Activated T-cell treated with anti-CD3 and anti-CD28 coated beads for 24 hours (primary cell): ENCODE data around the gene DNM2.
"Not testable (repeated sequence)": the region's sequence is repeated elsewhere in the genome, so short reads cannot be mapped to it uniquely, and the experiment has no call there.

Experiments
- DNase-seq: peaks from one replicate; pipeline ENCODE4 v3.0.0-alpha.2; 2020; ENCODE audit warnings: low read depth

The DNM2 gene

DNA sequence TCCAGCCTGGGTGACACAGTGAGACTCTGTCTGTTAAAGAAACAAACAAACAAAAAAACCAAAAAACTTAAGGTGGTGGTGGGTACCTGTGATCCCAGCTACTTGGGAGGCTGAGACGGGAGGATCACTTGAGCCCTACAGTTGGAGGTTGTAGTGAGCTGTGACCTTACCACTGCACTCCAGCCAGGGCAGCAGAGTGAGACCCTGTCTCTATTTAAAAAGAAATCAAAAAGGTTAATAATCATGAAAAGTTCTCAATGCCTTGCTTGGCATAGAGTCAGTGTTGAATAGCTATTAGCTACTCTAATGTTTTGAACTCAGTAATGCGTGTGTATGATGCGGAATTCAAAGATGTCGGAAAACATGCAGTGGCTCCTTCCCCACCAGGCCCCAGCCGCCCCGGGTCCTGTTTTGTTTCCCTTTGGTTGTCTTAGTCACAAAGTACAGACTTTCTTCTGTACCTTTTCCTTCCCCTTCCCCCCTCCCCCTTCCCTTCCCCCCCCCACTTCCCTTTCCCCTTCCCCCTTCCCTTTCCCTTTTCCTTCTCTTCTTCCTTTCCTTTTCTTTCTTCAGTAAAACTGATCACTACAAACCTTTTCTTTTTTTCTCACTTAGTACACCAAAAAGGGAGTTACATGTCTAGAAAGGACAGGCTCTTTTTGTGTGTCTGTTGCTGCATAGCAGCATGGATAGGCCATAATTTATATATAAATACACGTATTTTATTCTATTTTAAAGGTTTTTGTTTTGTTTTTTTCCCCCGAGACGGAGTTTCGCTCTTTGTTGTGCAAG is 35.2 kb downstream of the DNM2 start:
- DNase-seq, result no peak

DNA sequence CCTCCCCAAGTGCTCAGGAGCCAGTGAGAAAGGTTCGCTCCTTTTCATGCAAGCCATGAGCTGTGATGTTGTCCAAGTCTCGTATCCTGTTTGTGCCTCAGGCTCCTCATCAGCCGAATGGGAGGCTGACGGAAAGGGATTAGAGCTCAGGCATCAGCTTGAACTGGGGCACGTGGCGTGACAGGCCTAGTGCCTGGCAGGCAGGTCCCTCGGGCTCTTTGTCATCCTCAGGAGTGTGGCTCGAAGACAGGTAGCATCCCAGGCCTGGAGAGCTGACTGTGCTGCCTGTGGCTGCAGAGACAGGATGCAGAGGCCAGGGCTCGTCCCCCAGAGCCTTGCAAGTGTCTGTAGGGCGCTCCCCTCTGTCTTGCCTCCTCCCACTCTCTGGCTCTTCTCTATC is 38.5 kb downstream of the DNM2 start:
- no peak for DNase-seq

DNA sequence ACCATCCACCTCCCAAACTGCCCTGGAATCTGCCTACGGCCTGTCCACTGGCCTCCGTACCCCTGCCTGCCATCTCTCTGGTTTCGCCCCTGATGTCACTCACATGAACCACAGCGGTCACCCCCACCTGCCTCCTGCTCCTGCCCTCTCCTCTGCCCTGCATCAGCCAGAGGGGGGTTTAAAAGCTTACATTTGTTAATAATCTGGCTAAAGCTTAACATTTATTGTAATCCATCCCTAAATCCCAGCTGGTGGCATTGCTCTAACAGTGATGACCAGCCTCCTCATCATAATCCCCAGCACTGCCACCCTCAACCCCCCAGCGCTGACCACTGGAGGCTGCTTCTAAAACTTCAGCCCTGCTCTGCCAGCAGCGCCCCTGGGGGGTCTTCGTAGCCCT is 38.9 kb downstream of the DNM2 start:
- DNase-seq, result no peak

DNA sequence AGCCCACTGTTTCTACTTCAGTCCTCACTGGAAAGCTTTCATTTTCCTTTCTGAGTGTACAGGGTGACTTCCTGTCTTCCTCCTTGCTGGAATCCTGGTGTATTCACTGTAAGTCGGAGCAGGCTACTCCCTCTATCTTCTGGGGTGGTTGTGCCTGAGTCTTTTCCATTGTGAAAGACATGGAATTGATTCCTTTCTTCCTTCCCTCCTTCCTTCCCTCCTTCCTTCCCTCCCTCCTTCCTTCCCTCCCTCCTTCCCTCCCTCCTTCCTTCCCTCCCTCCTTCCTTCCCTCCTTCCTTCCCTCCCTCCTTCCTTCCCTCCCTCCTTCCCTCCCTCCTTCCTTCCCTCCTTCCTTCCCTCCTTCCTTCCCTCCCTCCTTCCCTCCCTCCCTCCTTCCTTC is 40.2 kb downstream of the DNM2 start:
- DNase-seq, result not testable (repeated sequence)

DNA sequence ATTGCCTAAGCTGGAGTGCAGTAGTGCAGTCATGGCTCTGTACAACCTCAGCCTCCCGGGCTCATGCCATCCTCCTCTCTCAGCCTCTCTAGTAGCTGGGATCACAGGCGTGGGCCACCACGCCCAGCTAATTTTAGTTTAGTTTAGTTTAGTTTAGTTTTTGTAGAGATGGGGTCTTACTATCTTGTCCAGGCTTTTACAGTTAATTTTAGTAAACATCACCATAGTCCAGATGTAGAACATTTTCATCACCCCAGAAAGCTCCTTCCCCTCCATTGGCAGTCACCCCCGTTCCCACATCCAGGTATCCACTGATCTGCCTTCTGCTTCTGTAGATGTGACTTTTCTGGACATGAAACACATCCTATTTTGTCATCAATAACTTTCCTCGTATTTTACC is 41.1 kb downstream of the DNM2 start:
- no peak for DNase-seq

DNA sequence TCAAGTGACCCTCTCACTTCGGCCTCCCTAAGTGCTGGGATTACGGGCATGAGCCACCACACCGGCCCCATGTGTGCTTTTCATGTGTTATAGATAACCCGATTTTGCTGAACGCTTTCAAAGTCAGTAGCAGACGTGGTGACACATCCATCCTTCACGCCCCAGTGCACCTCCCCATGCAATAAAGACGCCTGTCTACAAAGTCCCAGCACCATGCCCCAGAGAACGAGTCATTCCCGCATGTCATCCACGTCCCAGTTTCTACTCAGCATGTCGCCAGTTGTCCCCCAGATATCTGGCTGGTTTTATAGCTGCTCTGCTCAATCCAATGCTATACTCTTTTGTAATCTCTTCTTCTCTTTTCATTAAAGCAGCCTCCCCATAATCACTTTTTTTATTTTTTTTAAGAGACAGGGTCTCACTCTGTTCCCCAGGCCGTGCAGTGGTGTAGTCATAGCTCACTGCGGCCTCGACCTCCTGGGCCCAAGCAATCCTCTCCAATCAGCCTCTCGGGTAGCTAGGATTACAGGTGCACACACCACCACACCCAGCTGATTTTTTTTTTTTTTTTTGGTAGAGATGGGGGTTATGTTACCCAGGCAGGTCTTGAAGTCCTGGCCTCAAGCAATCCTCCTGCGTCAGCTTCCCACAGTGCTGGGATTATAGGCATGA is 42.5 kb downstream of the DNM2 start:
- DNase-seq, result peak; percentile 25

DNA sequence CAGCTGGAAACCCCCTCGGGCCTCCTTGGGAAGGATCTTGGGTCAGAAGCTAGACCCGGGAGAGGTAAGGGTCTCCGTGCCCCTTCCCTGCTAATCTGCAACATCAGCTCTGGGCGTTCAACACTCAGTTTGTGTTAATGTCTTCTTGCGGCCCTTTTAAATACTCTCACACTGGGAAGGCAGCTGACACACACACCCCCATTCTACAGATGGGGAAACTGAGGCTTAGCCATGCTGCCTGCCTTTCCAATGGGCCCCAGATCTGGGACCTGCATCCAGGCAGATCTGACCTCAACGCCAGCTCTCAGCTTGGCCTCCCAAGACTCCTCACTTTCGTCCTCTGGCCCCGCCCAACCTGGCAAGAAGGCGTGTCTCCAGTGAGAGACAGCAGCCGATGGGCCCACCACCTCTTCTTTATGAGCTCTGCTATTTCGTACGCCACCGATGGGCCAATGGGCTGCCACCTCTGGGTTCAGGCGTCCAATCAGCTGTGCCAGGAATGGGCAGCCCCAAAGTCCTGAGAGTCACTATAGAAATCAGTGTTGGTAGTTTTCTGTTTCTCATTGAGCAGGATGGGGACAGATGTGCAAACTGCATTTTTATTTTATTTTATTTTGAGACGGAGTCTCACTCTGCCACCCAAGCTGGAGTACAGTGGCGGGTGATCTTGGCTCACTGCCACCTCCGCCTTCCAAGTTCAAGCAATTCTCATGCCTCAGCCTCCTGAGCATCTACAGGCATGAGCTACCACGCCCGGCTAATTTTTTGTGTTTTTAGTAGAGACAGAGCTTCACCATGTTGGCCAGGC is 43.8 kb downstream of the DNM2 start:
- DNase-seq, result no peak

DNA sequence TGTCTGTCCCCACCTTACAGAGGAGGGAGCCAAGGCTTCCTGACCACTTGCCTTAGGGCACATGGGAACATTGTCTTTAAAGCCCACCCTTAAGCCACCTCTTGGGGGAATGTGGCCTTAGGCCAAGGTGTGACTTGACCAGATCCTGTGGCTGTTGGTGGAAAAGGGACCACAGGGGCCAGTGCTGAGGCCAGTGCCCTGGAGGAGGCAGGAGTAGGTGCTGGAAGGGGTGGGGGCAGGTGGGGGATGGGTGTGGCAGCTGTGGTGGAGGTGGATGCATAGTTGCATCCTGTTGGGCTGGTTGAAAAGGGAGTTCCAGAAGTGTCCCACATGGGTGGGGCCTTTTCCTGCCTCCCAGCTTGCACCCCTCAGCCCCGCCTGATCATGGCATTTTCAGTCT is 44.8 kb downstream of the DNM2 start:
- DNase-seq, result no peak

DNA sequence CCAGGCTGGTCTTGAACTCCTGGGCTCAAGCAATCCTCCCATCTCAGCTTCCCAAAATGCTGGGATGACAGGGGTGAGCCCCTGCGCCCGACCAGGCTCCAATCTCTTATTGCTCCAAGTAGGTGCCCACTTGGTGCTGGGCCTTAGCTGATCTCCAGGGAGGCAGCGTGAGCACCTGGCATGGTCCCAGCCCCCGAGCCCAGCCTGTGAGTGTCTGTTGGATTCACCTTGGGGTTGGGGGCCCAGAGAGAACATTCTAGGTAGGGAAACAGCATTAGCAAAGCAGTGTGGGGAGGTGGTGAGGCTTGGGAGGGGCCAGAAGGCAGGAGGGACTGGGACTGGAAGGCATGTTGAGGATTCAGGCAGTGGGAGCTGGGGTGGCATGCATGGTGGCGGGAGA is 45.5 kb downstream of the DNM2 start:
- DNase-seq, result no peak

DNA sequence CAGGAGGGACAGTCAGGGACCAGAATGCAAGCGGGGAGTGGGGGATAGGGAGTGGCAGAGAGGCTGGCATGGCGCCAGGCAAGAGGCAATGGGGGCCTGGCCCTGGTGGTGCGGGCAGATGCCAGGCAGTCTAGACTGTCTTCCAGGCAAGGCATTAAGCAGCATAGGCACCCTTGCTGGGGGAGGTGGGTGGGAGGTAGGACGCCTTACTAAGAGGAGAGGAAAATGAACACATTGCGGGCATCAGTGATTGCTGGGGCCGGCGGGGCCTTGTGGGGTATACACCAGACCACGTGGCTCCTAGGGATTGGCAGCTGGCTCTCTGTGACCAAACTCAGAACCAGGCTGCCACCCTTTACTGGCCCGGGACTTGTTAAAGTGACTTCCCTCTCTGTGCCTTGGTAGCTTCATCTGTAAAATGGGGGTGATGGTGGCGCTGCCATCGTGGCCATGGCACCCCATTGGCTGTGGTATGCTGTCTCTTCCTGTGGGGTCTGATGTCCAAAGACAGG is 46.0 kb downstream of the DNM2 start:
- no peak for DNase-seq

DNA sequence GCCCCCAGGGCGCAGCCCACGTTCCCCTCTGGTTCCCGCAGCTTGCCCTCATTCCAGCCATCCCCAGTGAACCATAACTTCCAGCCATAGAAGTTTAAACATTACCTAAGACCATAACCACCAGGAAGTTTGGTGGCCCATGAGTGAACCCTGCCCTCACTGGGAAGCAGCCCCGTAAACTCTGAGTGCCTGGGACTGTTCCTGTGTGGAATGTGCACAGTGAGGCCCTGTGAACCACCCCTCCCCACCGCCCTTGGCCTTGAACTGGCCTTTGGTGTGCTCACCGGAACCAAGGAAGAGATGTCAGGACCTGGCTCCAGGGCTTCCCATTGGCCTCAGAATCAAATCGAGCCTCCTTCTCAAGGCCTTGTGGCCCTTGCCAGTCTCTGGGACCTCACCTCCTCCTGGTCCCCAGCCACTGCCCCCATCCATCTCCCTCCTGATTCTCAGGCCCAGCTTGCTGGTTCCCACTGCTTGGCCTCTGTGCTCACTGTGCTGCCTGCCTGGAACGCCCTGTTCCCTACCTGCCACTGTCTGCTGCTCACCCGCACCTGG is 46.5 kb downstream of the DNM2 start:
- DNase-seq, result no peak

DNA sequence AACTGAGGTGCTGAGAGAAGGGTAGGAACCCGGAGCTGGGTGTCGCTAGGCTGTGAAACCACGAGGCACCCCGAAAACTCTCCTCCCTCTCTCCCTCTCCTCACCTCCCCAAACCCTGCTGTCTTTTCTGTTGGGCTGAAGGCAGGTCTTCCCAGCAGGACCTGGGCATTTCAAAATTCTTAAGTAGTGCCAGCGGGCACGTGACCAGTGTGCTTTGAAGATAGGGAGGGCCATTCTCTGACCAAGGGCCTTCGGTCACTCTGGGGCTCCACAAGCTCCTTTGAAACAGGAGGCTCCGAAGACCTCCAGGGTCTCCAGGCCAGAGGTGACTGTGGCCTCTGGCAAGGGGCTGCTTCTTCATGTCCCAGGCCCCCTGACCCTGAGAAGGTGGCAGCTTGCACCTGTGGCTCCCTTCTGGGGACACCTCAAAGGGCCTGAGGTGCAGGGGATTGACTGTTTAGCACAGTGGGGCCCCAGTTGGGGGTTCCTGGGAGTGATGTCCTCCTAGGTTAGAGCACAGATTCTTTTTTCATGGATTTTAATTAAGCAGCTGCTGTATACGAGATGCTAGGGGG is 48.3 kb downstream of the DNM2 start:
- DNase-seq, result no peak

DNA sequence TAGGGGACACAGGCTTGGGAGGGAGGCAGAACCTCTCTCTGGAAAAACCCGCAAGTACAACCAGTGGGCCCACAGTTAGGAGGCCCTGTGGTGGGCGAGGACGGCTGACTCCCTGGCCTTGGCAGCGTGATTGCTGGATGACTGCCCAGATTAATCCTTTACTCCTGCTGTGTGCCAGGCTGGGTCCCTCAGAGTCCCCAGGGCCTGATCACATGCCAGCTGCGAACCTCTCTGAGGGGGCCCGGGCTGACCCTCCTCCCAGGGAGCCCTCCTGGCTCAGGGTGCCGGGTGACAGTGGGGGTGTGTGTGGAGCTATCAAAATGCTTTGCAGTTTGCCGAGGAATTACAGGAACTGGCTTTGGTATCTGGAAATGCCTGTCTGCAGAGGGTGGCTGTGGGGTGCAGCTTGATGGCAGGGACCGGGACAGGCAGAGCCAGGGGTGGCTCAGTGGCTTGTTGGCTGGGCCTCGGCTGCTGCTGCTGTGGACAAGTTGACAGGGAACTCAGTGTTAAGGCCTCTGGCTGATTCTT is 48.9 kb downstream of the DNM2 start:
- no peak for DNase-seq

DNA sequence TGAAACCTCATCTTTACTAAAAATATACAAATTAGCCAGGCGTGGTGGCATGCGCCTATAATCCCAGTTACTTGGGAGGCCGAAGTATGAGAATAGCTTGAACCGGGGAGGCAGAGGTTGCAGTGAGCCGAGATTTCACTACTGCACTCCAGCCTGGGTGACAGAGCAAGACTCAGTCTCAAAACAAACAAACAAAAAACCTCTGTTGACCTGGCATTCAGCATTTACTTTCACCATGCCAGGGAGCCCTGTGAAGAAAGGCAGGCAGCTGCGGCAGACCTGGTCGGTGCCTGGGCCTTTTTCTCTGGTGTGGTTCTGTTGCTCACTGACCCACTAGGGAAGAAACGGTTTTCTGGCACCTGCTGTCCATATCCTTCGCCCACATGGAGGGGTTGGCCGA is 49.8 kb downstream of the DNM2 start:
- DNase-seq, result no peak

DNA sequence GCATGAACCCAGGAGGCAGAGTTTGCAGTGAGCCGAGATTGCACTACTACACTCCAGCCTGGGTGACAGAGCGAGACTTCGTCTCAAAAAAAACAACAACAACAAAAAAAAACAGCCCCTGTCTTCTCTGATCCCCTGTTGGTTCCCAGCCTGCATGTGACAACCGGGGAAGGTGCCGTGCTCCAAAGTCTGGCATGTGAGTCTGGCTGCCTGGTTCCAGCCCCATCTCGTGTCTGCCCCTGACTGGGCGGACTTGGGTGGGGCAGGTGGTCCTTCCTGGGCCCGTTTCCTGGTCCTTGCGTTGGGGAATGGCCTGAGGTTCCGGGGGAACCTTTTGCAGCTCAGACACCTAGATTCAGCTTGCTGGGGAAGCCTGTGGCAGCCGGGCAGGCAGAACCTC is 50.5 kb downstream of the DNM2 start:
- no peak for DNase-seq

DNA sequence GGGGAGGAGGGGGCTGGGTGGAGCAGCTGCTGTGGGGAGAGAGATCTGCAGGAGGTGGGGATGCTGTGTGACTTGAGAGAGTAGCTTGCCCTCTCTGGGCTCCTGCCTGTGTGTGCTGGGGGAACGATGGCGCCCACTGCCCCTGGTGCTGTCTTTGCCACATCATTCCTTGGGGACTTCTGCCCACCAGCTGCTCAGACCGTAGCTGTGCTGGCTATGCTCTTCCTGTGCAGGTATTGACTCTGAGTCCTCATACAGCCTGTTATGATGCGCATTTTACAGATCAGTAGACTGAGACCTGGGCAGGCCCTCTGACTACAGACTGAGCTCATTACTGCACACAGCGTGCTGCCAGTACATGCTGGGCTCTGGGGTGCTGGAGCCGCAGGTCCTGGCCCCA is 51.1 kb downstream of the DNM2 start:
- no peak for DNase-seq

DNA sequence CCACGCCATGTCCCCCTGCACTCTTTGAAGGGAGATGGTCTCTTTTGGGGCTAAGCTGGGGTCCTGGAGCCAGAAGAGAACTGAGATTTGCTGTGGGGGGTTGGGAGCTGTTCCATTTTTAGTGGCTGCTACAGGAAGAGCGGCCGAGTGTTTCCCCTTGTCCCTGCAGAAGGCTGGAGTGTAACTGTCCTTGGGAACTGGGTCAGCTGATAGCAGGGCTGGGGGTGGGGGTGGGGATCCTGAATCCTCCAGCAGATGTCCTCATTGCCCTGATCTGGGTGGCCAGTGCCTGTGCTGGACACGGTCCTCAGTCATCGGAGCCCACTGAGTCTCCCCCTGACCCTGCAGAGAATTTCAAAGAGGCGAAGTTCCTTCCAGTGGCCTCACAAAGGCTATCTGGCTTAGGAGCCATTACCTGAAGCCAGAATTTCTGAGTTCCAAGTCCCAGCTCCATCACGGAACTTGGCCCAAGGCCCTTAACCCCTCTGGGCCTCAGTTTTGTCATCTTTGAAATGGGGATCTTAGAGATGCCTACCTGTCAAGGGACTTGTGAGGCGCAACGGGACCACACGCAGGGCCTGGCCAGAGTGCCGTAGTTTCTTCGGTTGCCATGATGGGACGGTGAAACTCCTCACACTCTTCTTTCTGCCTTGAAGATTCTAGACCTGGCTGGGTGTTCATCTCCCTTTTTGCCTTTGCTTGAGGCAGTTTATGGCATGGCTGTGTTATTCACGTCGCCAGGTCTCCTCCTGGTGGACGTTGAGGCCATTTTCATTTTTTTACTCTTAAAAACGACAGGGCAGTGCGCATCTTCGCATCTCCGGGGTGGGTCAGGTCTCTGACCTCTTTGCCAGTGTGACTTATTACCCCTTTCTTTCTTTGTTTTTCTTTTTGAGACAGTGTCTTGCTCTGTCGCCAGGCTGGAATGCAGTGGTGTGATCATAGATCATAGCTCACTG is 51.9 kb downstream of the DNM2 start:
- no peak for DNase-seq

DNA sequence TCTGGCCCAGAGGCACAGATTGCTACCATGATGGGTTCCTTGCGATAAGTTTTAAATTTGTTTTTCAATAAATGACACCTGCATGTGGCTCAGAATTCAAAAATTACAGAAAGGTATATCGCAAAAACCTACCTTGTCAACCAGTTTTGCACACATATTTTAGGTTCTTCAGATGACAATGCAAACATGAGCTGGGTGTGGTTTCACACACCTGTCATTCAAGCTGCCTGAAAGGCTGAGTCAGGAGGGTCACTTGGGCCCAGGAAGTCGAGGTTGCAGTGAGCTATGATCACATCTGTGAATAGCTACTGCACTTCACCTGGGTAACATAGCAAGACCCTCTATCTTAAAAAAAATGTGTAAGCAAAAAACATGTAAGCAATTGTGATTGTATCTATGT is 56.1 kb downstream of the DNM2 start:
- no peak for DNase-seq

DNA sequence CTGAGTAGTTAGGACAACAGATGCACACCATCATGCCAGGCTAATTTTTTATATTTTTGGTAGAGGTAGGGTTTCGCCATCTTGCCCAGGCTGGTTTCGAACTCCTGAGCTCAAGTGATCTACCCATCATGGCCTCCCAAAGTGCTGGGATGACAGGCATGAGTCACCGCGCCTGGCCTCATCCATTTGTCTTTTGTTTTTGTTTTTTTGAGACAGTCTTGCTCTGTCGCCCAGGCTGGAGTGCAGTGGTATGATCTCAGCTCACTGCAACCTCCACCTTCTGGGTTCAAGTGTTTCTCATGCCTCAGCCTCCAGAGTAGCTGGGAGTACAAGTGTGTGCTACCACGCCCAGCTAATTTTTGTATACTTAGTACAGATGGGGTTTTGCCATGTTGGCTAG is 57.0 kb downstream of the DNM2 start:
- no peak for DNase-seq

DNA sequence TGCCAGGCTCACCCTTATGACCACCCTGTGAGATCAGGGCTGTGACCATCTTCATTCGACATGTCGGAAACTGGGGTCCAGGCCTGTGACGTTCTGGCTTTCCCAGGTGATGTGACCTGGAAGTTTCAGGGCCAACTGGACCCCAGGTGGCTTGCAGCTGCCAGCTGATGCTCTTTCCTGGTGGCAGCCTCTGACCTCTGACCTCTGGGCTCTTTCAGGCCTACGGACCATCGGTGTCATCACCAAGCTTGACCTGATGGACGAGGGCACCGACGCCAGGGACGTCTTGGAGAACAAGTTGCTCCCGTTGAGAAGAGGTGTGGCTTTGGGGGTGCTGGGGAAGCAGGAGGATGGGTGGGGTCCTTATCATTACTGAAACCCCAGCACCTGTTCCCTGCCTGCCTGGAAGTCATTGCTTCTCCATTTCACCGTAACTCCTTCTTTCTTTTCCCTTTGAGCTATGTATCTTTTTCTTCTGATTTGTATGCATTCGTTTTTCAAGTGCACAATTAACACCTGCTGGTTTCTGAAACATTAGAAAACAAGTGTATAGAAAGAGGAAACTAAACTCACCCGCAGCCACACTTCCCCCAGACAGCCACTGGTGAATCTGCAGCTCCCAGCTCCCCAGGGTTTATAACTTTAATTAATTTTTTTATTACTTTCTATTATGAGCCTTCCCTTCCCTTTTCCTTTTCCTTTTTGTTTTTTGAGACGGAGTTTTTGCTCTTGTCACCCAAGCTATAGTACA is 59.2 kb downstream of the DNM2 start:
- DNase-seq, result no peak
